Amniotic stem cell (primary cell): ENCODE measurements around the gene RDH13.

Experiments
- DNase-seq: peaks from one replicate; lab custom pipeline; 2025; lab: John Stamatoyannopoulos, UW

RDH13 gene

DNA sequence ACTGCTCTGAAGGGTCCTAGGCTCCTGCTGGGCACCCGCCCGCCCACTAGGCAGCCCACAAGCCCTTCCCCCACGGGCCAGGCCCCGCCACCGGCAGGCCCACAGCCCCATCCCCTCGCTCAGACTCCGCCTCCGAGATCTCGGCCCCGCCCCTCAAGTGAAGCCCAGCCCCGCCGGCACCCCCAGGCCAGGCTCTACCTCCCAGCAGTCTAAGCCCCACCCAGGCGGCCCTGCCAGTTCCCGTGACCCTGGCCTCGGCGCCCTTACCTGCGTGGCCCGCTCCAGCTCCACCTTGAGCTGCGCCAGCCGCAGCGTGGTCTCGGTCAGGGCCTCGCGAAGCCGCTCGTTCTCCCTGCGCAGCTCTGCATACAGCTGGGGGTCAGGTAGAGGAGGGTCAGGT lies 29.0 kb upstream of the RDH13 start:
- DNase-seq, result no peak

DNA sequence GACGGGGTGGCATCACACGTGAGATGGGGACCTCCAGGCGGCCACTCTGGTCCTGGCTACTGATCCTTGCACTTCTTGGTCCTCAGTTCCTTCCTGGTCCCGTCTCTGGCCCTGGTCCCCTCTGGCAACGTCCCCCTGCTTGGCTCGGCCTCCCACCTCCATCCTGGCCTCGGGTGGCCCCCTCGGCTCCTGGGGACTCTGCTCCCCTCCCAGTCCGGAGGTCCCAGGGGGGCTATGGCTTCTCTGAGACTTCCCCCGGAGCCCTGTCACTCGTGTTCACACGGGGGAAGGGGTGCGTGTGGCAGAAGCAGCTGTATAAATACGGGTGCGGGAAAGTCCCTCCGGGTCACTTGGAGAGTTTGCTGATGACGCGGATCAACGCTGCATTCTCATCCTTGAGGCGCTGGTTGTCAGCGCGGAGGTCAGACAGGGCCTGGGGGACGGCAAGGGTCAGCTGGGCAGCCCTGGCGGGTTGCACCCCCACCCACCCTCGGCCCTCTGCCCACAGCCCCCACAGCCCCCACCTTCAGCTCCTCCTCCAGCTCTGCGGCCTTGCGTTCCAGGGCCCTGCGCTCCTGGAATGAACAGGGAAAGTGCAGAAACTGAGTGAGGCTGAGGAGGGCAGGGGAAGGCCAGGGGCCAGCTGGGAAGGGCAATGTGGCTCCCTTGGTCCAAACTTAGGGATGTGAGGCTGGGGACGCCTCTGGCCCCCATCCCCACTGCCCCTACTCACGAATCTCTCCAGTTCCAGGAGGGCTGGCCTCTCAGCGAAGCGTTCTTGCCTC lies 28.4 kb upstream of the RDH13 start:
- no peak for DNase-seq

DNA sequence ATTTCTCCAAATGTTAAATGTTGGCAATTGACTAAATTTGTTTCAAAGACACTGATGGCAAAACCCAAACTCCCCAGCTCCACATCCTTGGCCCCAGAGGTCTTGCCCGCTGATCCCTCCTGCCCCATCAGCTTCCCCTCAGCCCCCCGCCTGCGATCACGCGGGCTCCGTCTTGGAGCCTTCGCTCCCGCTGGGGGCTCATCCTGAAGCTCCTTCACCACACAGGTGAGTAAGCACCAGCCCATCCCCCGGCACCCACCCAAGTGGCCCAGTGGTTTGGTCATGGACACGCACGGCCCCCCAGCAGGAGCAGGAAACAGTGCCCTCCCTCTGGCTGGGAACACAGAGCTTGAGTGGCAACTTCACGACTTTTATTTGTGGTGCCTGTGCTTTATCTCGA lies 27.6 kb upstream of the RDH13 start:
- DNase-seq, result no peak

DNA sequence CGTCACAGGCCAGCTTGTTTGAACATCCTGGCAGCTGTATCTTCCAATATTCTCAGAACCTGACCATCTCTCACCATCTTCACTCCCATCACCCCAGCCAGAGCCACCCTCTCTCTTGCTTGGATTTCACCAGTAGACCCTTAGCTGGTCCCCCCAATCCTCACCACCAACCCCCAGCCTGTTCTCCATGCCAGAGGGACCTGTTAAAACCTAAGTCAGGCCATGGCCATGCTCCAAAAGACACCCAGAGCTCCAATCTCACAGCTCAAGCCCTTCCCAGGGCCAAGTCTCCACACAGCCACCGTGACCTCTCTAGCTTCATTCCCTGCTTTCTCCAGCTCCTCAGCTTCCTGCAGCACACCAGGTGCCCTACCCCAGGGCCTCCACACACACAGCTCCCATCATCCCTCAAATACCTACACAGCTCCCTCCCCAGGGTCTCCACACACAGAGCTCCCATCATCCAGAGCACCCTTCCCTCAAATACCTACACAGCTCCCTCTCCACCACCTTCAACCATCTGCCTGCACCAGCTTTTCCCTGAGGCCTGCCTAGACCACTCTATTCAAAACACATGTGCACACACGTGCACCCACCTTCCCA lies 26.5 kb upstream of the RDH13 start:
- no peak for DNase-seq

DNA sequence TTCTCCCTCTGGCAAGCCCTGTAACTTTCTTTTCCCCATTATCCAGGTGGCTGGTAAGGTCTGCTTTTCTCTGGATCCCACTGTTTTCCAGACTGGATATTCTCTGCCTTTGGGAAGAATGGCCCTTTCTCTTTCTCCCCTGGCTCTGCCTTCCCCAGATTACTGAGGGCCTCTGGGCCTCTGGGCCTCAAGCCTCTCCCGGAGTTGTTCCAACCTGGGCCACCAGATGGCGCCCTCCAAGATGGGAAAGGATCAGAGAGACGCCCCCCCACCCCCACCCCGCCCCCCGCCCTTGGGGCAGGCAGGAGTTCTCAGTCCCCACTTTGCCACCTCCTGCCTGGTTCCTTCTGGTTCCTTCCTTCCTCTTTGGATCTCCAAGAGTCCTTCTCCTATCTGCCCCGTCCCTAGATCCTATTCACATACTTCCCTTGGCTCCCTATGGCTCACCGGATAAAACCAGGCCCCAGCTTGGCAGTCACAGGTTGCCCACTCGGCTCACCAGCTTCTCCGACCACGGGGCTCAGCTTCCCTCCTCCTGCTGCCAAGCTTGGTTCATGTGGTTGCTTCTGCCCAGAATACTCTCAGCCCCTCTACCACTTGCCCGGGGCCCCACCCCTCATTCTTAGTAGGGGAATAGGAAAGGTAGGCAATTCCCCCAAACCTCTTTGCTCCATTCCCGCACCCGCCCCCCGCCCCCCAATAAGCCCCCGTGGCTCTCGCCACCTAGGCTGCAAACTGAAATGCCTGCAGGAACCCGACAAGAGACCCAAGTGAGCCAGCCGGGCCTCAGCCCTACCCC lies 25.8 kb upstream of the RDH13 start:
- no peak for DNase-seq

DNA sequence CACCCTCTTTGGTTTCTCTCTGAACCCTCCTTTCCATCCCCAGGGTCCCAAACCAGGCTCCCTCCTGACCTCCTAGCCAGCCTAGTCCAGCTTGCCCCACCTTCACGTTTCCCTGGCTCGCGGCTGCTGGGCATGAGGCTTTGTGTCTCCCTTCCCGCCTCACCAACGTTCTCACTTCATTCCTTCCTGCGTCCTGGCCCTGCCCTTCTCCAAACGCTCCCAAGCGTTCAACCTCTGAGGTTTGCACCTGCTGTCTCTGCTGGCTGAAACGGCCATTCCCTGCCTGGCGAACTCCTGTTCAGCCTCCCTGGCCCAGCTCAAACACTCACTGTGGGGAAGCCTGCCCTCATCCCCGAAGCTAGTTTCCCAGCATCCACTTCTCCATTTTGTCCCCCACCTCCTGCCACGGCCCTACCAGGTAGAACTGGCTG lies 25.1 kb upstream of the RDH13 start:
- no peak for DNase-seq

DNA sequence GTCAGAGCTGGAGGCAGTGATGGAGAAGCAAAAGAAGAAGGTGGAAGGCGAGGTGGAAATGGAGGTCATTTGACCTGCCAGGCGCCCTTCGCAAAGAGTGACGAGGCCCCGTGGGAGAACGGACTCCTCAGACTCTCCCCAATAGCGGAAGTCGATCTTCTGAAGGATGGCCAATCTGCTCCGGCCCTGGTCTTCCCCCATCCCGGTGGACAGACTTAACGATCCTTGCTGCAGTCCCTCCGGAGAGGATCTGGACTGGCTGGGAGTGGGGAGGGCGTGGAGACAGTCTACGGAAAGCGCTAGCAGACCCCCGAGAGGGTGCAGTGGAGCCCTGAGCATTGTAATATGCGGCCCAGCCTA lies 24.6 kb upstream of the RDH13 start:
- no peak for DNase-seq

DNA sequence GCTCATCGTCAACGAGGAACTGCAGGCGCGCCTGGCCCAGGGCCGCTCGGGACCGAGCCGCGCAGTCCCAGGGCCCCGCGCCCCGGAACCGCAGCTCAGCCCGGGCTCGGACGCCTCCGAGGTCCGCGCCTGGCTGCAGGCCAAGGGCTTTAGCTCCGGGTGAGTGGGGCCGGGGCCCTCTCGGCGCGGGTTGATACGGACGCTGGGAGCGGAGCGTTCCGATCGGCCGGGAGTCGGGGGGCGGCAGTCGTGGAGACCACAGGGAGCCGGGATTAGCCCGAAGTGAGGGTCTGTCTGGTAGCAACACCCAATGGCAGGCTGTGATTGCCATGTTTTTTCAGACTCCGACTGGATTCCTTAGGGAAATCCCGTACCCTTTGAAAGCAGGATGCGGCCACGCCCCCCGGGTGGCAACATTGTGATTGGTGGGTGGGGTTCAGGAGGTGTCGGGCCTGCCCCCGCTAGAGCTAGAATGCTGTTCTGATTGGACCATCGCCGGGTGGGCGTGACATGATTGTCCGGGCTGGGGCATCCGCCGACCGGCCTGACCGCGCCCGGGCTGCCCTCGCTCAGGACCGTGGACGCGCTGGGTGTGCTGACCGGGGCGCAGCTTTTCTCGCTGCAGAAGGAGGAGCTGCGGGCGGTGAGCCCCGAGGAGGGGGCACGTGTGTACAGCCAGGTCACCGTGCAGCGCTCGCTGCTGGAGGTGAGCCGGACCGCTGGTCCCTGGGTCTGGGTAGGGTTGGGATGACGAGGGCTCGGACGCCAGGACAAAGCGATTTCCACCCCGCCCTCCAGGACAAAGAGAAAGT lies 24.0 kb upstream of the RDH13 start:
- peak; percentile 87 for DNase-seq

DNA sequence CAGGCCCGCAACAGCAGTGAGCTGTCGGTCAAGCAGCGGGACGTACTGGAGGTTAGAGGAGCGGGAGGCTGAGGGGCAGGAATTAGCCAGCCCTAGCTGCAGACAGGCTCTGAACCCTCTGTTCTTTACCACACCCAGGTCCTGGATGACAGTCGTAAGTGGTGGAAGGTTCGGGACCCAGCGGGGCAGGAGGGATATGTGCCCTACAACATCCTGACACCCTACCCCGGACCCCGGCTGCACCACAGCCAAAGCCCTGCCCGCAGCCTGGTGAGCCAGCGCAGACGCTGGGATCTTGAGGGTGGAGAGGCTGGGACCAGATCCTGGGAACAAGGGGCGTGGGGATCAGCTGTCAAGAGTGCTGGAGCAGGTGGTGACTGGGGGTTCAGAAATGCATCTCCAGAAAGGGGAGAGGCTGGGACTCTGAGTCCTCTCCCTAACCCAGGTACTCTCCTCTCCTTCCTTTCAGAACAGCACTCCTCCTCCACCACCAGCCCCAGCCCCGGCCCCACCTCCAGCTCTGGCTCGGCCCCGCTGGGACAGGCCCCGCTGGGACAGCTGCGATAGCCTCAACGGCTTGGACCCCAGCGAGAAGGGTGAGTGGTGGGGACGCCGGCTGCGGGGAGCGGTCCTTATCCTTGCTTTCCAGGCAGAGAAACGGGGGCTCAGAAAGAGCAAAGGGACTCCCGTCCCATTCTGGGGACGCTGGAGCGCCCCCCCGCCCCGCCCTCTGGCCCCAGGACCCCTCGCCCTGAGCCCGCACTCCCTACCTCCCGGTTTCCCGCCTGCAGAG lies 23.2 kb upstream of the RDH13 start:
- no peak for DNase-seq

DNA sequence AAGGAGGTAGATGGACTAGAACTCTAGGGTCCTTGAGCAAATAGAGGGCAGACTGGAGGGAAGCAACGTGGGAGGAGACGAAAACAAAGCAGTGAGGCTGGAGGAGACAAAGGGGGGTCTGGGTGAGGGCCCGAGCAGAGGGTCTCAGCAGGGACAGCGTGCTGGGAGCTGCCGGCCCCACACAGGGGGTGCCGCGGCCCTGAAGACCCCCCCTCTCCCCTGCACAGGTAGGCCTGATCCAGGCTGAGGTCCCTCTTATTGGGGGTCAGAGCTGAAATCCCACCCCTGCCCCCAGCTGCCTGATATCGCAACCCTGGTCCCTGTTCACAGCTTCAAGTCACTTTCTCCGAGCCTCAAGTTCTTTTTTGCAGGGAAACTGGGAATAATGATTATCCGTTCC lies 21.5 kb upstream of the RDH13 start:
- DNase-seq, result no peak

DNA sequence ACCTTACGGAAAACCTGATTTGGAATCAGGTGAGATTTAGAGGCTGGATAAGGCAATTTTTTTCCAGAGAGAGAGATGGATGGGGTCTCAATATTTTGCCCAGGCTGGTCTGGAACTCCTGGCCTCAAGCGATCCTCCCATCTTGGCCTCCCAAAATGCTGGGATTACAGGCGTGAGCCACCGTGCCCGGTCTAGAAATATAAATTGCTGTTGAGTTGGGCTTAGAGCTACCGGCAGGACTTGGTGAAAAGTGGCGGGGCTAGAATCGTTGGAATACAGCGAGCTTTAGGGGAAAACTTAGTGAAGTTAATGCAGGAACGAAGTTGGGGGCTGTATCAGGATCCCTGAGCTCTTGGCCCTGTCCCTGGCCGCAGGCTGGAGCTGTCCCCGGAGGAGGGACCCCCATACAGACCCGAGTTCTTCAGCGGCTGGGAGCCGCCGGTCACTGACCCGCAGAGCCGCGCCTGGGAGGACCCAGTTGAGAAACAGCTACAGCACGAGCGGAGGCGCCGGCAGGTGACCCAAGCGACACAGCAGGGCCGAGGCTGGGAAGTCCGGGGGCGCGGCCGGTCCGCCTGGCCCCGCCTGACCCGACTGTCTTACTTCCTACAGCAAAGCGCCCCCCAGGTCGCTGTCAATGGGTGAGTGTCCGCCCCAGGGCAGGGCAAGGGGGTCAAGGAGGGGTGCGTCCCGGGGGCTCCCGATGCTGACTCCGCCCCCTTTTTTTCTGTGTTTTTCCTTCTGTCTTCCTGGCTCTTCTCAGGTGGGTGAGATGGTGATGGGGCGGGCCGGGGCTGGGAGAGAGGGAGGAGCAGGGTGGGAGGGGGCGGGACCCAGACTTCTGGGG lies 20.3 kb upstream of the RDH13 start:
- no peak for DNase-seq

DNA sequence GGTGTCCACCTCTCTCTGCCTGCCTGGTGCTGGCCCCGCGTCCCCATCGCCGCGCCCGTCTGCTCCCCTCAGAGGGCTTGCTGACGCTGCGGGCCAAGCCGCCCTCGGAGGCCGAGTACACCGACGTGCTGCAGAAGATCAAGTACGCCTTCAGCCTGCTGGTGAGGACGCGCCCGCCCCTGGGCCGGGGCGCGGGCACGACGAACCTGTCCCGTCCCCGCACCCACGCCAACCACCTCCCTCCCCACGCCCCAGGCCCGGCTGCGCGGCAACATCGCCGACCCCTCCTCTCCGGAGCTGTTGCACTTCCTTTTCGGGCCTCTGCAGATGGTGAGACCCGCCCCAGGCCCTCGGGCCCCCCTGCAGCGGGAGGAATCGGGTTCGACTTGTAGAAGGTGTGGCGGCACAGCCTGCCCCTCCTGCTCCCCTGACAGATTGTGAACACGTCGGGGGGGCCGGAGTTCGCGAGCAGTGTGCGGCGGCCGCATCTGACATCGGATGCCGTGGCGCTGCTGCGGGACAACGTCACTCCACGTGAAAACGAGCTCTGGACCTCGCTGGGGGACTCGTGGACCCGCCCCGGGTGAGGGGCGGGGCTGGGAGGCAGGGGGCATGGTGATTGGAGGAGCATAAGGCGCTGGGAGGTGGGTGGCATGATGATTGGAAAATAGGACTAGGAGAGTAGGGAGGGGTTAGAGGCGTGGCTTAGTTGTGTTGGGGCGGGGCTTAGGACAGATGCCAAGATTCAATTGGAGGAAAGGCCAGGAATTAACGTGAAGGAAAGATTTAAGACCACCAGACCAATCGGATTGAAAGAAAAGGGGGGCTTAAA lies 19.3 kb upstream of the RDH13 start:
- DNase-seq, result no peak

DNA sequence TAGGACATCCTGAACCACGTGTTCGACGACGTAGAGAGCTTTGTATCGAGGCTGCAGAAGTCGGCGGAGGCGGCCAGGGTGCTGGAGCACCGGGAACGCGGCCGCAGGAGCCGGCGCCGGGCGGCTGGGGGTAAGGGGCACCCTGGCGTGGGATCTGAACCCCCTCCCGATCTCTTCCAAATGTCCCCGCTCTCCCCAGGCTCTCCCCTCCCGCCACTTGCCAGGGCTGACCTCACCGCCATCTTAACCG lies 18.7 kb upstream of the RDH13 start:
- DNase-seq, result no peak

DNA sequence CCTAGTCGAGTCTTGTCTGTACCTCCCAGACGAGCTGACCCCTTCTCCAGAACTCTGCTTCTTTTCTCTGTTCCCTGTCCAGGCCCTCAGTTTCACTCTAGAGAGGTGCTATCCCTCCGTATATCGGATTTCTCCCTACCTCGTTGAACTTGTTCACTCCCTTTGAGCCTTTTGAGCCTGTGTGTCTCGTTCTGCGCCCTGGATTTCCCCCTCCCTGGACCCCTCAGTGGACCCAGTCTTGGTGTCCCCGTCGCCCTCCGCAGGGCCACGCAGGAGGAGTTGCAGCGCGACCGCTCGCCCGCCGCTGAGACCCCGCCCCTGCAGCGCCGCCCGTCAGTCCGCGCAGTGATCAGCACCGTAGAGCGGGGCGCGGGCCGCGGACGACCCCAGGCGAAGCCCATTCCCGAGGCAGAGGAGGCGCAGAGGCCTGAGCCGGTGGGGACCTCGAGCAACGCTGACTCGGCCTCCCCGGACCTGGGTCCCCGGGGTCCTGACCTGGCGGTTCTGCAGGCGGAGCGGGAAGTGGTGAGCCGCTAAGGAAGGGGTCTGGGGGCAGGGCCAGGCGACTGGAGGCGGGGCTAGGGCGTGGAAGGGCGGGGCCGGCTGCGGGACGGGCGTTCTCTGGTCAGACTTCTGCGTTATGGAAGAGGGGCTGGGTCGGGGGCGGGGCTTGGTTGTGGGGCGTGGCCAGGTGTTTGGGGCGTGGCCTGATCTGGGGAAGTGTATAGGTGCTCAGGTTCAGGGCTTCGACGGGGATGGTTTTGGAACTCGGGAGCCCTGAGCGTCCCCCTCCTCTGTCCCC lies 18.2 kb upstream of the RDH13 start:
- no peak for DNase-seq

DNA sequence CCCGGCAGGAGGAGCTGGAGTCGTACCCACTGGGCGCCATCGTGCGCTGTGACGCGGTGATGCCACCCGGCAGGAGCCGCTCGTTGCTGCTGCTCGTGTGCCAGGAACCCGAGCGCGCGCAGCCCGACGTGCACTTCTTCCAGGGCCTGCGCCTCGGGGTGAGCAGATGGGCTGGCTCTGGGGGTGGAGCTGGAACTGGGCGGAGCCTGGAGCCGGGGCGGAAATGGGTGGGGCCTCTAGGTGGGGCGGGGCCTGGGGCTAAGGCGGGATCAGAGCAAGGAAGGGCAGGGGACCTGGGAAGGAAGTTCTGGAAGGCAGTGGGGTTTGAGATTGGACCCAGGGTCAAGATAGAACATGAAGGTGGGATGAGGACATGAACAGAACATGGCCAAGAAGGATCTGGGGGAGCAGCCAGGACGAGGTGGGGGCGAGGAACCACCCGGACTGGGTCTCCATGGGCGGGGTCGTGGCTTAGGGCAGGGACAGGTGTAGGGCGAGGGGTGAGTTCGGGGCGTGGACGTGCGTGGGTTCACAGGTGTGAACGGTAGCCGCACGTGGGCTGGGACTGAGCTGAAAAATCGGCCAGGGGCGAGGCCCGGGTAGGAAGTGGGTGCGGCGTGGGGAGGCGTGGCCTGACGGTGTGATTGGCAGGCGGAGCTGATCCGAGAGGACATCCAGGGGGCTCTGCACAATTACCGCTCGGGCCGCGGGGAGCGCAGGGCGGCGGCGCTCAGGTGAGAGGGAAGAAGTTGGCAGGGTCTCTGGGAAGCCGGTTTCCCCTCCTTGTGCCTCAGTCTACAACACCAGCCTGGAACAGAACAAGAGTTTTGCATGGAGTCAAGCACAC lies 17.4 kb upstream of the RDH13 start:
- no peak for DNase-seq

DNA sequence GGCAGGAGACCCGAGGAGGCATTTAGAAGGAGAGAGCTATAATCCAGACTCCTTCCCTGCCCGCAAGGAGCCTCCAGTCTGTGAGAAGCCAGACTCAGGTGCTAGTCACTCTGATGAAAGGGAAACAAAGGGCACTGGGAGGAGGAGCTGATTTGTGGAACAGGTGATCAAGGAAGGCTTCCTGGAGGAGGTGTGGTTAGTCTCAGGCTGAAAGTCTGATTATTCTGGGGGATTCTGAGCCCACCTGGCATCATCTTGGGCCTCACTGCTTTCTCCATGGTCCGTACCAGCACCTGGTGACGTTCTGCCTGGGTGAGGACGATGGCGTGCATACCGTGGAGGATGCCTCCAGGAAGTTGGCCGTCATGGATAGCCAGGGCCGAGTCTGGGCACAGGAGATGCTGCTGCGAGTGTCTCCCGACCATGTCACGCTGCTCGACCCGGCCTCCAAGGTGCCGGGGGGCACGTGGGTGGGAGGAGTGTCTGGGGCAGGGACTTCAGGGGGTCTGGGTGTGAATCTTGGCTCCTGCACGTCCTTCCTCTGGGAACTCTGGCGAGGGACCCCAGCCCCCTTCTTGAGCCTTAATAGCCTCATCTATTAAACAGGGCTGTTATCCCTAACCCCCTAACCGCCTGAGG lies 16.6 kb upstream of the RDH13 start:
- DNase-seq, result no peak

DNA sequence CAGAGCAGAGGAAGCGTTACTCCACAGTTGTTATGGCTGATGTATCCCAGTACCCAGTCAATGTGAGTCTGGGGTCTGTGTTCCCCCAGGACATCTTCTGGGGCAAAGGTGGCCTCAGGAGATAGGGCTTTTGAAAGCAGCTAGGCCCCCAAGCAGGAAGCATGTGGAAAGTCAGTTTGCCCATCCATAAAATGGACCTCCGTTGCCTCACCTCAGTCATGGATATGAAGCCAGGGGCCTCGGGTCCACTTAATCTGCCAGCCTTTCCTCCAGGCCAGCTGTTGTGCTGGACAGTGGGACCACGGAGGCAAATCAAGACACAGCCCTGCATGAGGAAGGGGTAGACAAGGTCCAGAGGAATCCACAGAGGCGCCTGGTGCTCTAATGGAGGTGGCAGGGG lies 16.0 kb upstream of the RDH13 start:
- DNase-seq, result no peak

DNA sequence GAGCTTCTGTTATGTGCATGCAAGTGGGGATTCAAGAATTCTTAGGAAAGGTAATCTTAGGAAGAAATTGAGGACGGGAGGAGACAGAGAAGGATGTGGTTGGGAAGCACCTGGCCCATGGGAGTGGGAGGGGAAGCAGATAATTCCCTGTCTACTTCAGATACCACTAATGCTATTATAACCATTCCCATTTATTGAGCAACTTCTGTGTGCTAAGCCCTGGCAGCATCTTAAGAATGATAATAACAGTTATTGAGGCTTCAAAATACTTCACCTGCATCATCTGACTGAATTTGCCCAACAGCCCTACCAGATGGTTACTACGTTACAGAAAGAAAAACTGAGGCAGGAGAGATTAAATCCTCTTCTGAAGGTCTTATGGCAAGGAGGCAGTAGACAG lies 14.2 kb upstream of the RDH13 start:
- DNase-seq, result no peak
